MM.1S (cell line): ENCODE results near the gene MILR1.

ENCODE experiments used
- DNase-seq: peaks from one replicate; pipeline ENCODE4 v3.0.0-alpha.2; 2015
- H2AFZ ChIP-seq: fragments of 300-600 bp; sonication (generic); 2 replicates; pipeline ENCODE4 v1.6.0; 2016; ENCODE audit warnings: antibody characterized with exemption, low read length
- H3F3A ChIP-seq: fragments of 300-600 bp; sonication (generic); 2 replicates; pipeline ENCODE4 v1.6.1; 2016; ENCODE audit warnings: mild to moderate bottlenecking, antibody characterized with exemption, low read length, moderate library complexity, mixed read lengths; ENCODE audit not compliant: insufficient read depth
- H3K27ac ChIP-seq: fragments of 300-600 bp; sonication (generic); 2 replicates; pipeline ENCODE4 v1.5.1; 2016; ENCODE audit warnings: mild to moderate bottlenecking, low read length
- H3K27me3 ChIP-seq: fragments of 300-600 bp; sonication (generic); replicated peaks from 2 replicates; pipeline ENCODE4 v1.6.0; 2016; ENCODE audit warnings: low read length; ENCODE audit not compliant: insufficient read depth
- H3K36me3 ChIP-seq: fragments of 300-600 bp; sonication (generic); replicated peaks from 2 replicates; pipeline ENCODE4 v1.6.1; 2016; ENCODE audit warnings: mild to moderate bottlenecking, low read length, mixed read lengths; ENCODE audit not compliant: insufficient read depth
- H3K4me1 ChIP-seq: fragments of 300-600 bp; sonication (generic); 2 replicates; pipeline ENCODE4 v1.6.1; 2016; ENCODE audit warnings: low read length, mixed read lengths
- H3K4me2 ChIP-seq: fragments of 300-600 bp; sonication (generic); 2 replicates; pipeline ENCODE4 v1.6.0; 2016; ENCODE audit warnings: low read depth, low read length
- H3K4me3 ChIP-seq: fragments of 300-600 bp; sonication (generic); 2 replicates; pipeline ENCODE4 v1.5.1; 2016; ENCODE audit warnings: low read length, mixed read lengths
- H3K79me2 ChIP-seq: fragments of 300-600 bp; sonication (generic); 2 replicates; pipeline ENCODE4 v1.6.1; 2016; ENCODE audit warnings: mixed run types, low read length, mixed read lengths
- H3K9ac ChIP-seq: fragments of 300-600 bp; sonication (generic); 2 replicates; pipeline ENCODE4 v1.6.1; 2016; ENCODE audit warnings: low read length, mixed read lengths
- H3K9me2 ChIP-seq: fragments of 300-600 bp; sonication (generic); replicated peaks from 2 replicates; pipeline ENCODE4 v1.6.1; 2016; ENCODE audit warnings: mild to moderate bottlenecking, low read length, mixed read lengths; ENCODE audit not compliant: insufficient read depth
- H3K9me3 ChIP-seq: fragments of 300-600 bp; sonication (generic); replicated peaks from 2 replicates; pipeline ENCODE4 v1.6.1; 2016; ENCODE audit warnings: mild to moderate bottlenecking, low read length, mixed read lengths; ENCODE audit not compliant: insufficient read depth
- H4K20me1 ChIP-seq: fragments of 300-600 bp; sonication (generic); 2 replicates; pipeline ENCODE4 v1.6.1; 2016; ENCODE audit warnings: mild to moderate bottlenecking, low read length, moderate library complexity, mixed read lengths; ENCODE audit not compliant: insufficient read depth
- TF ChIP-seq, protein P1 (sequence below): fragments of 300-600 bp; sonication (generic); IDR thresholded peaks from 2 replicates; pipeline ENCODE4 v1.5.1; 2016; ENCODE audit warnings: antibody characterized with exemption, low read length, mixed read lengths

Gene MILR1

DNA sequence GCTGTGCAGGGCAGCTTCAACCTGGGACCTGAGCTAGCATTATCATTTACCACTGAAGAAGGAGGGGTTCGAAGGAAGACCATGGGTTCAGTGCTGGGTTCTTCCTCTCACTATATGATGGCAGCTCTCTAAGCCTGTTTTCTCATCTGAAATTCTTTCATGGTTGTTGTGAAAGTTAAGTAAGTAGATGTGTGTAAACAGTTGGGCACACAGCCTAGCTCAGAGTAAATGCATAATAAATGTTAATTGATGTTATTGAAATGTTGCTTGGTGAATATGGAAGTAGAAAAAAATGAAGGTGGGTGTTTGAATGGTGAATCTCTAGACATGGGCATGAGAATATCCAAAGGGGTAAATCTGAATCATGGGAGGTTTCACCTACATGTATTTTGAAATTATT lies 66.9 kb downstream of the MILR1 start:
- Histone ChIP-seq H3K9me2 (no peaks in the 10 kb centered on the region), H3K4me2 (no peak overlapping the region), H2AFZ (no peak overlapping the region), H3K27ac (no peak overlapping the region), H3K9me3 (no peaks in the 10 kb centered on the region), H4K20me1 (no peaks in the 10 kb centered on the region), H3K4me3 (no peak overlapping the region), H3K27me3 (no peaks in the 10 kb centered on the region), H3F3A (no peaks in the 10 kb centered on the region), H3K4me1 (no peaks in the 10 kb centered on the region), H3K36me3 (peaks cover 12% of the 10 kb centered on the region), H3K9ac (no peak overlapping the region), H3K79me2 (no peaks in the 10 kb centered on the region; the same call in 1 of the 2 replicates)
- no peak for DNase-seq
- TF ChIP-seq, protein P1, sequence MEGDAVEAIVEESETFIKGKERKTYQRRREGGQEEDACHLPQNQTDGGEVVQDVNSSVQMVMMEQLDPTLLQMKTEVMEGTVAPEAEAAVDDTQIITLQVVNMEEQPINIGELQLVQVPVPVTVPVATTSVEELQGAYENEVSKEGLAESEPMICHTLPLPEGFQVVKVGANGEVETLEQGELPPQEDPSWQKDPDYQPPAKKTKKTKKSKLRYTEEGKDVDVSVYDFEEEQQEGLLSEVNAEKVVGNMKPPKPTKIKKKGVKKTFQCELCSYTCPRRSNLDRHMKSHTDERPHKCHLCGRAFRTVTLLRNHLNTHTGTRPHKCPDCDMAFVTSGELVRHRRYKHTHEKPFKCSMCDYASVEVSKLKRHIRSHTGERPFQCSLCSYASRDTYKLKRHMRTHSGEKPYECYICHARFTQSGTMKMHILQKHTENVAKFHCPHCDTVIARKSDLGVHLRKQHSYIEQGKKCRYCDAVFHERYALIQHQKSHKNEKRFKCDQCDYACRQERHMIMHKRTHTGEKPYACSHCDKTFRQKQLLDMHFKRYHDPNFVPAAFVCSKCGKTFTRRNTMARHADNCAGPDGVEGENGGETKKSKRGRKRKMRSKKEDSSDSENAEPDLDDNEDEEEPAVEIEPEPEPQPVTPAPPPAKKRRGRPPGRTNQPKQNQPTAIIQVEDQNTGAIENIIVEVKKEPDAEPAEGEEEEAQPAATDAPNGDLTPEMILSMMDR = no peak
